Left ventricle myocardium inferior (tissue), 1 donor: ENCODE data around the gene BATF3. TPM values are rescaled to one million over a fixed set of nuclear protein-coding genes. Genes with fewer than 3 reads are reported as not detected.
A peak's percentile ranks its signal among the peaks of the same experiment; 100 is the strongest.

Experiments used
- DNase-seq: peaks from one replicate; pipeline ENCODE4 v3.0.0-alpha.2; 2020
- H3K27ac ChIP-seq: fragments of 200-600 bp; replicated peaks from 2 replicates; pipeline ENCODE4 v1.8.0; 2021
- H3K27me3 ChIP-seq: fragments of 200-600 bp; 2 replicates; pipeline ENCODE4 v1.8.0; 2021; ENCODE audit warnings: low read depth
- H3K36me3 ChIP-seq: fragments of 200-600 bp; 2 replicates; pipeline ENCODE4 v1.8.0; 2021
- H3K4me1 ChIP-seq: fragments of 200-600 bp; 2 replicates; pipeline ENCODE4 v1.8.0; 2021
- H3K4me3 ChIP-seq: fragments of 200-600 bp; 2 replicates; pipeline ENCODE4 v1.8.0; 2021; ENCODE audit warnings: mild to moderate bottlenecking, moderate library complexity
- H3K9me3 ChIP-seq: fragments of 200-600 bp; replicated peaks from 2 replicates; pipeline ENCODE4 v1.8.0; 2021
- intact Hi-C: fragments of 100-400 bp; cut with micrococcal nuclease; formaldehyde crosslinking; loops from one replicate; pipeline ENCODE4 v1.11.0; 2022
- total RNA-seq: library from RNA; stranded (reverse); fragmentation: NEBNext Ultra II Directional; extraction: Animal tissue kit (Norgen Biotek cat#: 25700); gene quantifications from one replicate; pipeline ENCODE4 v1.2.1, GENCODE V29; 2021
- TF ChIP-seq, protein P1 (sequence below): fragments of 200-600 bp; IDR thresholded peaks from 2 replicates; pipeline ENCODE4 v1.8.0; 2021; ENCODE audit warnings: antibody characterized with exemption, mild to moderate bottlenecking, borderline replicate concordance
- donor health status: DM: no; HTN: yes; CAD: no; lungs with severe emphysema.

BATF3 gene
- total RNA-seq, 1 donor from 2014 or later, result 1.8 TPM

DNA sequence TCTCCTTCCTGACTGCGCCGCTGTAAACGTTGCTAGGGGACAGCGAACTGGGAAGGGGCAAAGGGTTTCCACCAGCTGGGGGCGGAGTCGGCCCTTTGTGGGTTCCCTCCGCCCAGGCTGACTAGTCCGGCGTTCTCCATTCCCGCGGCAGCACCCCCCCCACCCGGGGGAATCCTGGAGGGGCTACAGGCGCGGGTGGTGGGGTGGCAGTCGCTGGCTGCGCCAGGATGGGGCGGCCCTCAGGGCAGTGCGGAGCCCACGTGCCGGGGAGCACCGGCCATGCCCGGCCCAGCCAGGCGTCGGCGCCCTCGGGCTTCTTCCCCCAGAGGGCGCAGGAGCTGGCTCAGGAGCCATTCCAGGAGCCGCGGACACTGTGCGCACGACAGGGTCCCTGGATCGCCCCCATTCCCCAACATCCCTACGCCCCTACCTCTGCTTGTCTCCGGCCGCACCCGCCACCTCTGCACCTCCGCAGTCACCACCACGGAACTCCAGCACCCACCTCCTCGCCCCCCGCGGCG is 476 bp downstream of the BATF3 start:
- peaks cover 33% of the 10 kb centered on the region for H3K4me1 ChIP-seq
- TF ChIP-seq, protein P1, sequence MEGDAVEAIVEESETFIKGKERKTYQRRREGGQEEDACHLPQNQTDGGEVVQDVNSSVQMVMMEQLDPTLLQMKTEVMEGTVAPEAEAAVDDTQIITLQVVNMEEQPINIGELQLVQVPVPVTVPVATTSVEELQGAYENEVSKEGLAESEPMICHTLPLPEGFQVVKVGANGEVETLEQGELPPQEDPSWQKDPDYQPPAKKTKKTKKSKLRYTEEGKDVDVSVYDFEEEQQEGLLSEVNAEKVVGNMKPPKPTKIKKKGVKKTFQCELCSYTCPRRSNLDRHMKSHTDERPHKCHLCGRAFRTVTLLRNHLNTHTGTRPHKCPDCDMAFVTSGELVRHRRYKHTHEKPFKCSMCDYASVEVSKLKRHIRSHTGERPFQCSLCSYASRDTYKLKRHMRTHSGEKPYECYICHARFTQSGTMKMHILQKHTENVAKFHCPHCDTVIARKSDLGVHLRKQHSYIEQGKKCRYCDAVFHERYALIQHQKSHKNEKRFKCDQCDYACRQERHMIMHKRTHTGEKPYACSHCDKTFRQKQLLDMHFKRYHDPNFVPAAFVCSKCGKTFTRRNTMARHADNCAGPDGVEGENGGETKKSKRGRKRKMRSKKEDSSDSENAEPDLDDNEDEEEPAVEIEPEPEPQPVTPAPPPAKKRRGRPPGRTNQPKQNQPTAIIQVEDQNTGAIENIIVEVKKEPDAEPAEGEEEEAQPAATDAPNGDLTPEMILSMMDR, result peak; percentile 57
- H3K36me3 ChIP-seq, result no peaks in the 10 kb centered on the region
- intact Hi-C loops, result no loop called here
- DNase-seq, result peak; percentile 40
- peaks cover 41% of the 10 kb centered on the region for H3K27me3 ChIP-seq
- no peaks in the 10 kb centered on the region for H3K9me3 ChIP-seq
- peak overlapping the region; percentile 77 for H3K4me3 ChIP-seq
- H3K27ac ChIP-seq, result peak overlapping the region; percentile 88

DNA sequence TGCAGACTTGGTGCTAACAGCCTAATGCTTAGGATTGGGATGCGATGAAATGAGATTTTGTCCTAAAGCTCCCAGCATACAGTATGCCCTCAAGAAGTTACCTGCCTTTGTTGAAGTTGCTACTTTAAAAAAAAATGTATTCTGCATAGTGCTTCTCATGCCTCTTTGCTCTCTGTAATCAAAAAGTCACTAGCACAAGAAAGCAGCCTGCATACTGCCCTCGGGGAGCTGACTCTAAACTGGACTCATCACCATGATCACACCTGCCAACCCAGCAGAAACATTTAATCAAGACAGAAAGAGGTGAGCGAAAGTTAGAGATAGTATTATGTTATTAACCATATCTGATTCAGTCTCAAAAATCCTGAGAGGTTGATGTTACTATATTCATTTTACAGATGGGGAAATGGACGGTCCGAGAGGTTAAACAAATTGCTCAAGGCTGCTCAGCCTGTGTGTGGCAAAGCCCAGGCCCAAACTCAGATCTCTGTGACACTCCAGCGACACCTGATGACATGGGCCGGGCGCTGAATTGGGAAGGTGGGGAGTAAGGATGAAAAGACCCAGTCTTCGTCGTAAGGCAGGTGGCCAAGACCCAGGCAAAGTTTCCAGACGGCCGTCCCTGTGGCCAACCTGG is 1.1 kb downstream of the BATF3 start:
- peaks cover 41% of the 10 kb centered on the region for H3K27me3 ChIP-seq
- H3K9me3 ChIP-seq, result no peaks in the 10 kb centered on the region
- H3K27ac ChIP-seq, result no peak overlapping the region
- intact Hi-C loops, result no loop called here
- H3K36me3 ChIP-seq, result no peaks in the 10 kb centered on the region
- TF ChIP-seq, protein P1, result no peak
- H3K4me1 ChIP-seq, result peaks cover 33% of the 10 kb centered on the region
- no peak for DNase-seq
- peak overlapping the region; percentile 77 for H3K4me3 ChIP-seq

DNA sequence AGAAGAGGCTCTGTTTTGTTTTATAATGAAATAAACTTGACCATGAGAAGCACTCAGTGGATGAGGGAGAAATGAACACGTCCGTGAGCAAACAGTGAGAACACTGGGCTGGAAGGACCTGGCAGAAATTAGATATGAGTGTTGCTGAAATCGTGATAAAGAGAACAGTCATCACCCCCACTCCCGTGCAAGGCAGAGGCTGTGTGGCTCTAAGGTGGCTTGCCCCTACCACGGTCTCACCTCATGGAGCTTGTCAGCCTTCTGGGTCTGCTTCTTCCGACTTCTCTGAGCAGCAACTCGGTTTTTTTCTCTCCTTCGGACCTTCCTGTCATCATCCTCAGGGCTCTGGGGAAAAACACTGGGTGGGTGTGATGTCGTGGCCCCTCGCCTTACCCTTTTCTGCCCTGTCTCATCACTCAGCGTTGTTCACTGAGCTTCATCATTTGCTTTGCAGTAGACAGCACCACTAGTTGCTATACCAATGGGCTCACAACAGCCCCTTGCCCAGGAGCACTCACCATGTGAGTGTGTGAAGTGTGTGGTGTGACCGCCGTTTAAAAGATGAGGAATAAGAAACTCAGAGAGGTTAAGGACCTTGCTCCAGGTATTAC is 2.8 kb downstream of the BATF3 start:
- Histone ChIP-seq H3K9me3 (no peaks in the 10 kb centered on the region), H3K27me3 (peaks cover 48% of the 10 kb centered on the region), H3K4me1 (peaks cover 33% of the 10 kb centered on the region), H3K36me3 (no peaks in the 10 kb centered on the region), H3K27ac (no peak overlapping the region), H3K4me3 (no peak overlapping the region)
- intact Hi-C loops, result no loop called here
- DNase-seq, result no peak
- TF ChIP-seq, protein P1, result no peak

DNA sequence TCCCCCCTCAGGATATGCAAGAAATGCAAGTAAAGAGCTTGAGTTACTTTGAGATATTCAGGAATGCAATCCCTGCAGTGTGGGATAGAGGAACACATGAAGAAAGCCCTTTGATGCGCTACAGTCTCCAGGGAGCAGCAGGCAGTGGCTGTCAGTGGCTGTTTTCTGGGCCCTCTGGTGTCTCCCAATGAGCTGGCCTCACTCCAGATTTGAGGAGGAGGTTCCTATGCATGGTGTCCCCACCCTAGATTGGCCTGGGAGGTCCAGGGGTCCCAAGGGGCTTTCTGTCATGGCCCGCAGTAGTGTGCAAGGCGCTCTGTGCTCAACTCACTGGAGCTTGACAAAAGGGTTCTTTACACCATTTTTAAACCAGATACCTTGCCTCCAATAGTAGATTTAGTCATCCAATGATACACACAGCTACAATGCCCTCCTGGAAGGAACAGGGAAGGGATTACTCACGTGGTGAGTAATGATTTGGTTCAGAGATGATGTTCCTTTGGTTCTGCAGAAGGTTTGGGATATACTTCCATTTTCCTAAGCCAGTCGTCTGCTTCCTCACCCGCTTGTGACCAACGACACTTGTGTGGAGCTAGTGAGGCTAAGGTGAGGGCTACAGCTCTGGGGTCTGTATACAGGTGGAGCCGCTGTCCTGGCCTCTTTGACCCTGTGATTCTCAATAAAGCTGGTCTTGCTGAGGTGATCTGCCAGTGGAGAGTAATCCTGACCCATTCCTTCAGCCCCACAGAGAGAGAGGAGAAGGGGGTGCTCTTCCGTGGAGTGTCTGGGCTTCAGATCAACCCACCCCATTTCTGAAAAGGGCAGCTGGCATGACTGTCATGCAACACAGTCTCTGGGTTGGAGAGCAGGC is 6.6 kb downstream of the BATF3 start:
- peaks cover 39% of the 10 kb centered on the region for H3K27me3 ChIP-seq
- H3K36me3 ChIP-seq, result no peaks in the 10 kb centered on the region
- H3K9me3 ChIP-seq, result no peaks in the 10 kb centered on the region
- DNase-seq, result no peak
- intact Hi-C loops, result no loop called here
- no peaks in the 10 kb centered on the region for H3K4me1 ChIP-seq
- H3K27ac ChIP-seq, result no peak overlapping the region
- TF ChIP-seq, protein P1, result no peak
- no peak overlapping the region for H3K4me3 ChIP-seq

DNA sequence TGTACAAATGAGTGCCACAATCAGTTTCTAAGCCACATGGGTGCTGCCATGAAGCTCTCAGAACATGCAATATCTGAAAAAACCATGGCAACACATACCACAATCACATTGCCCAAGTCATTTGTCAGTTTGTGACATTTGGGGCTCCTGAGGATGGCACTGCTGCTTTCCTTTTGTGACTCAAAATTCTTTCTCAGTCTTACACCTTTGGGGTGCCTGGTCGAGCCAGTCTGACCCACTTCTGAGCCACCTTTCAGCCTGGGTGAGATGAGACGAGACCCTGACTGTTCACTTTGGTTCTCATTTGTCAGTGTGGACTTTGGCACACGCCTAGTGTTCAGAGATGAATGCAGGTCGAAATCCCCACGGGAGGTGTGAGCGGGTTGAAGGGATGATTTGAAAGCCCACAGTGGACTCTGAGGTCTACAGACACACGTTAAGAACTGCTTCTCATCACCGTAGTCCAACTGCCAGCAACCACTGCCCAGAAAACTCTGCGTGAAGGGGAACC is 8.0 kb downstream of the BATF3 start:
- TF ChIP-seq, protein P1, result no peak
- intact Hi-C loops, result no loop called here
- no peaks in the 10 kb centered on the region for H3K4me1 ChIP-seq
- H3K27me3 ChIP-seq, result peaks cover 25% of the 10 kb centered on the region
- no peak overlapping the region for H3K27ac ChIP-seq
- no peak for DNase-seq
- peaks cover 1% of the 10 kb centered on the region for H3K36me3 ChIP-seq
- H3K9me3 ChIP-seq, result no peaks in the 10 kb centered on the region
- H3K4me3 ChIP-seq, result no peak overlapping the region
